Measurements from ENCODE around the gene IDH3B.
"Not testable (repeated sequence)": the region's sequence is repeated elsewhere in the genome, so short reads cannot be mapped to it uniquely, and the experiment has no call there.

GRCh38 chr20:2695984-2696525 is 32.0 kb upstream of the IDH3B start:
- TF ChIP-seq, protein P1, sequence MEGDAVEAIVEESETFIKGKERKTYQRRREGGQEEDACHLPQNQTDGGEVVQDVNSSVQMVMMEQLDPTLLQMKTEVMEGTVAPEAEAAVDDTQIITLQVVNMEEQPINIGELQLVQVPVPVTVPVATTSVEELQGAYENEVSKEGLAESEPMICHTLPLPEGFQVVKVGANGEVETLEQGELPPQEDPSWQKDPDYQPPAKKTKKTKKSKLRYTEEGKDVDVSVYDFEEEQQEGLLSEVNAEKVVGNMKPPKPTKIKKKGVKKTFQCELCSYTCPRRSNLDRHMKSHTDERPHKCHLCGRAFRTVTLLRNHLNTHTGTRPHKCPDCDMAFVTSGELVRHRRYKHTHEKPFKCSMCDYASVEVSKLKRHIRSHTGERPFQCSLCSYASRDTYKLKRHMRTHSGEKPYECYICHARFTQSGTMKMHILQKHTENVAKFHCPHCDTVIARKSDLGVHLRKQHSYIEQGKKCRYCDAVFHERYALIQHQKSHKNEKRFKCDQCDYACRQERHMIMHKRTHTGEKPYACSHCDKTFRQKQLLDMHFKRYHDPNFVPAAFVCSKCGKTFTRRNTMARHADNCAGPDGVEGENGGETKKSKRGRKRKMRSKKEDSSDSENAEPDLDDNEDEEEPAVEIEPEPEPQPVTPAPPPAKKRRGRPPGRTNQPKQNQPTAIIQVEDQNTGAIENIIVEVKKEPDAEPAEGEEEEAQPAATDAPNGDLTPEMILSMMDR (IDR thresholded peaks at IDR 0.05) = not testable (repeated sequence)
- TF ChIP-seq EZH2 (IDR thresholded peaks at IDR 0.05; ENCODE audit: borderline replicate concordance, insufficient read depth, low read depth, low read length, poor library complexity, severe bottlenecking) = not testable (repeated sequence)
